Calu3 (cell line): ENCODE results near the gene TPH2. TPM values are rescaled to one million over a fixed set of nuclear protein-coding genes. Genes with fewer than 3 reads are reported as not detected.

Experiments
- BruUV-seq: library from RNA; stranded (reverse); fragments of 400-500 nt; replicated peaks from 2 replicates; lab custom pipeline; 2021; lab: Mats Ljungman, UMichigan
- CTCF ChIA-PET: fragments of 300-600 bp; sonication (Branson Sonifier 250); formaldehyde crosslinking; loops from one replicate; lab custom pipeline; 2022; ENCODE audit warnings: antibody characterized with exemption; lab: Charles Lee
- DNase-seq: peaks from one replicate; pipeline ENCODE4 v3.0.0; 2022
- H3K27ac Mint-ChIP-seq: one replicate; pipeline ENCODE4 v1.8.0; 2022; ENCODE audit warnings: mixed read lengths; ENCODE audit not compliant: unreplicated experiment
- H3K27me3 Mint-ChIP-seq: one replicate; pipeline ENCODE4 v1.8.0; 2022; ENCODE audit warnings: mixed read lengths; ENCODE audit not compliant: unreplicated experiment
- H3K36me3 Mint-ChIP-seq: one replicate; pipeline ENCODE4 v1.8.0; 2022; ENCODE audit warnings: mild to moderate bottlenecking, moderate library complexity, mixed read lengths; ENCODE audit not compliant: insufficient read depth, unreplicated experiment
- H3K4me1 Mint-ChIP-seq: one replicate; pipeline ENCODE4 v1.8.0; 2022; ENCODE audit warnings: mild to moderate bottlenecking, low read depth, mixed read lengths; ENCODE audit not compliant: unreplicated experiment
- H3K4me3 Mint-ChIP-seq: one replicate; pipeline ENCODE4 v1.8.0; 2022; ENCODE audit warnings: mild to moderate bottlenecking, low read depth, moderate library complexity, mixed read lengths; ENCODE audit not compliant: unreplicated experiment
- H3K9me3 Mint-ChIP-seq: one replicate; pipeline ENCODE4 v1.8.0; 2022; ENCODE audit warnings: low read depth, mixed read lengths; ENCODE audit not compliant: unreplicated experiment
- CTCF ChIP-seq: fragments of 200-600 bp; IDR thresholded peaks from one replicate; pipeline ENCODE4 v1.8.0; 2022; ENCODE audit warnings: antibody characterized with exemption; ENCODE audit not compliant: unreplicated experiment
- intact Hi-C: fragments of 100-400 bp; cut with micrococcal nuclease; formaldehyde crosslinking; loops from one replicate; pipeline ENCODE4 v1.10.0; 2022; ENCODE audit not compliant: unreplicated experiment
- total RNA-seq: library from RNA; stranded (reverse); gene quantifications from 2 replicates; pipeline ENCODE4 v1.2.3, GENCODE V29; 2022

TPH2 gene
- total RNA-seq, 1 experiment from 2014 or later = 0.38 TPM

- no TSS peak for BruUV-seq
- intact Hi-C loops = no loop called here
- no peak overlapping the region for H3K4me3 Mint-ChIP-seq
- peaks cover 5% of the 10 kb centered on the region for H3K27me3 Mint-ChIP-seq
- peaks cover 5% of the 10 kb centered on the region for H3K9me3 Mint-ChIP-seq
- TF ChIP-seq CTCF = no peak
- H3K27ac Mint-ChIP-seq = no peak overlapping the region
- no peak for DNase-seq
- no peaks in the 10 kb centered on the region for H3K36me3 Mint-ChIP-seq
- CTCF ChIA-PET = no interaction called here
- H3K4me1 Mint-ChIP-seq = peaks cover 8% of the 10 kb centered on the region
These were observed 72.7 kb downstream of the TPH2 start for GRCh38 chr12:72011374-72011773.

GRCh38 chr12:72012874-72013273, 74.2 kb downstream of the TPH2 start:
- intact Hi-C loops = no loop called here
- TF ChIP-seq CTCF = no peak
- H3K36me3 Mint-ChIP-seq = no peaks in the 10 kb centered on the region

GRCh38 chr12:72015895-72016294, 77.2 kb downstream of the TPH2 start:
- Mint-ChIP-seq H3K4me1 (peaks cover 8% of the 10 kb centered on the region), H3K9me3 (peaks cover 5% of the 10 kb centered on the region), H3K4me3 (no peak overlapping the region), H3K27me3 (no peaks in the 10 kb centered on the region), H3K27ac (no peak overlapping the region), H3K36me3 (no peaks in the 10 kb centered on the region)
- no TSS peak for BruUV-seq
- TF ChIP-seq CTCF = no peak
- intact Hi-C loops = loop anchor here (5.0 kb wide), 1 partner anchor 116 kb away; no protein-coding TSS in a partner anchor
- CTCF ChIA-PET = interaction anchor here (0.6 kb wide), 1 partner anchor 1170 kb away, joined by 9 read pairs; no protein-coding TSS in a partner anchor
- no peak for DNase-seq

More at GRCh38 chr12:72012874-72013273, 74.2 kb downstream of the TPH2 start:
- CTCF ChIA-PET = no interaction called here
- no peak overlapping the region for H3K27ac Mint-ChIP-seq
- DNase-seq = no peak
- H3K27me3 Mint-ChIP-seq = no peaks in the 10 kb centered on the region
- peaks cover 5% of the 10 kb centered on the region for H3K9me3 Mint-ChIP-seq
- BruUV-seq = no TSS peak
- H3K4me1 Mint-ChIP-seq = peaks cover 8% of the 10 kb centered on the region
- no peak overlapping the region for H3K4me3 Mint-ChIP-seq

- intact Hi-C loops = loop anchor here (1.0 to 5.0 kb wide), 3 partner anchors 115 to 264 kb away; no protein-coding TSS in a partner anchor
- CTCF ChIA-PET = interaction anchor here (0.6 to 1.1 kb wide), 8 partner anchors 9 to 1938 kb away, joined by 3 to 10 read pairs (median 3); no protein-coding TSS in a partner anchor
- BruUV-seq = no TSS peak
- Mint-ChIP-seq H3K9me3 (peaks cover 1% of the 10 kb centered on the region), H3K27me3 (no peaks in the 10 kb centered on the region), H3K4me1 (peaks cover 2% of the 10 kb centered on the region), H3K4me3 (no peak overlapping the region), H3K36me3 (no peaks in the 10 kb centered on the region), H3K27ac (no peak overlapping the region)
- peak; percentile 78 for TF ChIP-seq CTCF
- DNase-seq = peak; percentile 84
These were observed 78.5 kb downstream of the TPH2 start for GRCh38 chr12:72017054-72017651.
